DOHH2 (cell line): ENCODE data around the gene ZNF473.

ENCODE experiments used
- H3F3A ChIP-seq: fragments of 200-600 bp; sonication (generic), shearing (Covaris generic); 2 replicates; pipeline ENCODE4 v1.6.0; 2016; ENCODE audit warnings: antibody characterized with exemption, mild to moderate bottlenecking; ENCODE audit not compliant: control insufficient read depth, insufficient read depth
- H3K27ac ChIP-seq: fragments of 200-600 bp; sonication (generic); 2 replicates; pipeline ENCODE4 v1.5.1; 2014; ENCODE audit warnings: low read depth, mild to moderate bottlenecking, low read length, moderate library complexity
- H3K27me3 ChIP-seq: fragments of 200-600 bp; sonication (generic); 2 replicates; pipeline ENCODE4 v1.6.1; 2014; ENCODE audit warnings: mild to moderate bottlenecking, low read length, mixed read lengths; ENCODE audit not compliant: control insufficient read depth
- H3K36me3 ChIP-seq: fragments of 200-600 bp; sonication (generic); 2 replicates; pipeline ENCODE4 v1.6.1; 2014; ENCODE audit warnings: mild to moderate bottlenecking, low read length, moderate library complexity, mixed read lengths; ENCODE audit not compliant: control insufficient read depth
- H3K4me1 ChIP-seq: fragments of 200-600 bp; sonication (generic); 2 replicates; pipeline ENCODE4 v1.6.1; 2014; ENCODE audit warnings: mild to moderate bottlenecking, low read length, mixed read lengths; ENCODE audit not compliant: control insufficient read depth
- H3K4me2 ChIP-seq: fragments of 200-600 bp; sonication (generic); 2 replicates; pipeline ENCODE4 v1.6.0; 2014; ENCODE audit warnings: mild to moderate bottlenecking, low read length, moderate library complexity
- H3K4me3 ChIP-seq: fragments of 200-600 bp; sonication (generic); 2 replicates; pipeline ENCODE4 v1.5.1; 2014; ENCODE audit warnings: mild to moderate bottlenecking, low read length, mixed read lengths
- H3K79me2 ChIP-seq: fragments of 200-600 bp; sonication (generic); 2 replicates; pipeline ENCODE4 v1.6.1; 2014; ENCODE audit warnings: mild to moderate bottlenecking, low read length, mixed read lengths; ENCODE audit not compliant: control insufficient read depth
- H3K9me2 ChIP-seq: fragments of 200-600 bp; sonication (generic); replicated peaks from 2 replicates; pipeline ENCODE4 v1.6.1; 2014; ENCODE audit warnings: mild to moderate bottlenecking, low read length, mixed read lengths; ENCODE audit not compliant: control insufficient read depth
- H3K9me3 ChIP-seq: fragments of 200-600 bp; sonication (generic); 2 replicates; pipeline ENCODE4 v1.6.1; 2014; ENCODE audit warnings: antibody characterized with exemption, low read length, mixed read lengths; ENCODE audit not compliant: control insufficient read depth, insufficient read depth
- H4K20me1 ChIP-seq: fragments of 200-600 bp; sonication (generic); 2 replicates; pipeline ENCODE4 v1.6.0; 2014; ENCODE audit warnings: low read depth, mild to moderate bottlenecking, antibody characterized with exemption, low read length, moderate library complexity; ENCODE audit not compliant: control insufficient read depth, insufficient read depth
- CTCF ChIP-seq: fragments of 200-600 bp; sonication (generic); IDR thresholded peaks from one replicate; pipeline ENCODE4 v1.5.1; 2014; ENCODE audit warnings: antibody characterized with exemption, mild to moderate bottlenecking, low read depth, low read length; ENCODE audit not compliant: poor library complexity, severe bottlenecking
- EZH2phosphoT487 ChIP-seq: fragments of 200-600 bp; sonication (generic); IDR thresholded peaks from 2 replicates; pipeline ENCODE4 v1.6.1; 2017; ENCODE audit warnings: borderline replicate concordance, mild to moderate bottlenecking, antibody characterized with exemption, low read length, moderate library complexity, mixed read lengths

Gene ZNF473

GRCh38 chr19:49999371-50000010, 26.3 kb upstream of the ZNF473 start:
- no peaks in the 10 kb centered on the region for H3K27me3 ChIP-seq
- H3K9me2 ChIP-seq, result no peaks in the 10 kb centered on the region
- H3K27ac ChIP-seq, result no peak overlapping the region
- H4K20me1 ChIP-seq, result no peaks in the 10 kb centered on the region
- H3F3A ChIP-seq, result no peaks in the 10 kb centered on the region
- no peak overlapping the region for H3K4me3 ChIP-seq
- no peak overlapping the region for H3K4me2 ChIP-seq
- no peaks in the 10 kb centered on the region for H3K9me3 ChIP-seq
- peaks cover 29% of the 10 kb centered on the region for H3K36me3 ChIP-seq
- H3K79me2 ChIP-seq, result no peaks in the 10 kb centered on the region
- no peaks in the 10 kb centered on the region for H3K4me1 ChIP-seq
- TF ChIP-seq EZH2phosphoT487 (no peak), CTCF (no peak)

GRCh38 chr19:50000038-50000840, 25.6 kb upstream of the ZNF473 start:
- Histone ChIP-seq H3K4me1 (no peaks in the 10 kb centered on the region), H3K36me3 (peaks cover 34% of the 10 kb centered on the region), H3K27ac (no peak overlapping the region), H3F3A (no peaks in the 10 kb centered on the region), H3K79me2 (no peaks in the 10 kb centered on the region), H4K20me1 (no peaks in the 10 kb centered on the region), H3K27me3 (no peaks in the 10 kb centered on the region), H3K9me2 (no peaks in the 10 kb centered on the region), H3K4me3 (no peak overlapping the region), H3K4me2 (no peak overlapping the region), H3K9me3 (no peaks in the 10 kb centered on the region)
- TF ChIP-seq EZH2phosphoT487, result no peak
- TF ChIP-seq CTCF, result no peak

- Histone ChIP-seq H3K79me2 (no peaks in the 10 kb centered on the region), H3K9me3 (no peaks in the 10 kb centered on the region), H3K4me2 (no peak overlapping the region), H3K27ac (no peak overlapping the region), H3K27me3 (no peaks in the 10 kb centered on the region), H3K36me3 (peaks cover 39% of the 10 kb centered on the region), H4K20me1 (no peaks in the 10 kb centered on the region), H3K4me1 (no peaks in the 10 kb centered on the region), H3K9me2 (no peaks in the 10 kb centered on the region), H3K4me3 (no peak overlapping the region), H3F3A (no peaks in the 10 kb centered on the region)
- no peak for TF ChIP-seq EZH2phosphoT487
- no peak for TF ChIP-seq CTCF
These were observed 24.8 kb upstream of the ZNF473 start for GRCh38 chr19:50000841-50001557.
